DND-41 (cell line): ENCODE data around the gene BCL3.
A peak's percentile ranks its signal among the peaks of the same experiment; 100 is the strongest.

Experiments
- ATAC-seq: fragments of 200-7000 bp; cut with Tn5 transposase; 3 replicates; pipeline ENCODE4 v1.9.1; 2021; ENCODE audit warnings: low read depth; ENCODE audit not compliant: insufficient read depth
- DNase-seq: peaks from one replicate; pipeline ENCODE4 v3.0.0-alpha.2; 2020
- H2AFZ ChIP-seq: 2 replicates; pipeline ENCODE4 v1.6.0; 2012; ENCODE audit warnings: low read depth, low read length
- H3K27ac ChIP-seq: 2 replicates; pipeline ENCODE4 v1.5.1; 2012; ENCODE audit warnings: low read length, inconsistent platforms
- H3K27me3 ChIP-seq: fragments of 200-600 bp; sonication (generic); 2 replicates; pipeline ENCODE4 v1.6.0; 2012; ENCODE audit warnings: low read length, mild to moderate bottlenecking, inconsistent platforms; ENCODE audit not compliant: insufficient read depth, poor library complexity
- H3K36me3 ChIP-seq: 2 replicates; pipeline ENCODE4 v1.5.1; 2012; ENCODE audit warnings: low read length, inconsistent platforms; ENCODE audit not compliant: insufficient read depth
- H3K4me1 ChIP-seq: 2 replicates; pipeline ENCODE4 v1.5.1; 2012; ENCODE audit warnings: mild to moderate bottlenecking, low read length; ENCODE audit not compliant: insufficient read depth
- H3K4me2 ChIP-seq: 2 replicates; pipeline ENCODE4 v1.6.0; 2012; ENCODE audit warnings: mild to moderate bottlenecking, moderate library complexity, low read length, inconsistent platforms; ENCODE audit not compliant: insufficient read depth
- H3K4me3 ChIP-seq, 2 experiments: fragments of 200-600 bp in 1 of 2; shearing (Covaris generic) in 1 of 2; 2 replicates each; pipeline ENCODE4 v1.5.1; 2012 to 2016; ENCODE audit warnings: inconsistent platforms in 2 of 2, low read length in 2 of 2, mild to moderate bottlenecking in 2 of 2, low read depth in 1 of 2, moderate library complexity in 1 of 2
- H3K79me2 ChIP-seq: 2 replicates; pipeline ENCODE4 v1.6.0; 2012; ENCODE audit warnings: low read length, inconsistent platforms; ENCODE audit not compliant: insufficient read depth
- H3K9ac ChIP-seq: 2 replicates; pipeline ENCODE4 v1.6.0; 2012; ENCODE audit warnings: low read depth, mild to moderate bottlenecking, inconsistent platforms, low read length, moderate library complexity
- H3K9me3 ChIP-seq: 2 replicates; pipeline ENCODE4 v1.5.1; 2012; ENCODE audit warnings: low read length, moderate library complexity, mild to moderate bottlenecking, inconsistent platforms; ENCODE audit not compliant: insufficient read depth, severe bottlenecking
- H4K20me1 ChIP-seq: 2 replicates; pipeline ENCODE4 v1.6.0; 2012; ENCODE audit warnings: low read length; ENCODE audit not compliant: insufficient read depth
- EZH2 ChIP-seq: IDR thresholded peaks from 3 replicates; pipeline ENCODE4 v1.6.1; 2012; ENCODE audit warnings: borderline replicate concordance, low read depth, mild to moderate bottlenecking, moderate library complexity, low read length, inconsistent platforms; ENCODE audit not compliant: severe bottlenecking
- TF ChIP-seq, protein P1 (sequence below): IDR thresholded peaks from 2 replicates; pipeline ENCODE4 v1.5.1; 2012; ENCODE audit warnings: borderline replicate concordance, low read length, moderate library complexity, mild to moderate bottlenecking; ENCODE audit not compliant: poor library complexity, severe bottlenecking; ENCODE audit errors: extremely low read depth

The BCL3 gene

DNA sequence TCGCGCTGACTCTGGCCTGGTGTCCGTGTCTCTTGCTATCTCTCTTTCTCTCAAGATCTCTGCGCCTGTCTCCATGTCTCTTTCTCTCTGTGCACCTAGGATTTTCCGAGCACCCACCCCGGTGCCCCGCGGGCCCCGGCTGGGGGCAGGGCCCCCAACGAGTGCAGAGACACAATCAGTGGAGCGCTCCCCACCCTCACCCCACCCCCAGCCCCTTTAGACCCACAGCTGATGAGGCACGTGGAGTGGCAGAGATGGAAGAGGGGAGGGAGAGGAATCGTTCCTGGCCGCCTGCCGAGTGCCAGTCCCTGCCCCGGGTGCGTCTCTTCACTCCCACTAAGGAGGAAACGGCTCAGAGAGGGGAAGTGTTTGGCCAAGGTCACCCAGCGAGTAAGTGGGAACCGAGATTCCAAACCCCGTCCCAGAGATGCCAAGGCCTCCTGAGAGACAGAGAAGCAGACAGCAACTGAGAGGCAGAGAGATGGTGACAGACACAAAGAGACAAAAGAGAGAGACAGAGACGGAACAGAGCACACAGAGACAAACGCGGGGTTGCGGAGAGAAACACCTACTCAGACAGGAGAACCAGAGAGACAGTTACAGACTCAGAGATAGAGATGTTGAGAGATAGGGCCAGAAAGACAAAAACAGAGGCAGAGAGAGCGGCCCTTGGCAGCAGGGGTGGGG, 626 bp upstream of the BCL3 start:
- Histone ChIP-seq H3K79me2 (no peaks in the 10 kb centered on the region), H3K4me1 (peaks cover 17% of the 10 kb centered on the region), H3K9ac (no peak overlapping the region), H3K36me3 (no peaks in the 10 kb centered on the region), H3K27ac (no peak overlapping the region), H2AFZ (no peak overlapping the region), H3K9me3 (no peaks in the 10 kb centered on the region), H3K4me2 (peak overlapping the region; percentile 52), H3K4me3 (no peak overlapping the region), H4K20me1 (peaks cover 13% of the 10 kb centered on the region), H3K27me3 (peaks cover 19% of the 10 kb centered on the region)
- peak; percentile 51; the same call in 2 of the 3 replicates for ATAC-seq
- peak; percentile 6 for DNase-seq
- TF ChIP-seq EZH2, result peak; percentile 46
- TF ChIP-seq, protein P1, sequence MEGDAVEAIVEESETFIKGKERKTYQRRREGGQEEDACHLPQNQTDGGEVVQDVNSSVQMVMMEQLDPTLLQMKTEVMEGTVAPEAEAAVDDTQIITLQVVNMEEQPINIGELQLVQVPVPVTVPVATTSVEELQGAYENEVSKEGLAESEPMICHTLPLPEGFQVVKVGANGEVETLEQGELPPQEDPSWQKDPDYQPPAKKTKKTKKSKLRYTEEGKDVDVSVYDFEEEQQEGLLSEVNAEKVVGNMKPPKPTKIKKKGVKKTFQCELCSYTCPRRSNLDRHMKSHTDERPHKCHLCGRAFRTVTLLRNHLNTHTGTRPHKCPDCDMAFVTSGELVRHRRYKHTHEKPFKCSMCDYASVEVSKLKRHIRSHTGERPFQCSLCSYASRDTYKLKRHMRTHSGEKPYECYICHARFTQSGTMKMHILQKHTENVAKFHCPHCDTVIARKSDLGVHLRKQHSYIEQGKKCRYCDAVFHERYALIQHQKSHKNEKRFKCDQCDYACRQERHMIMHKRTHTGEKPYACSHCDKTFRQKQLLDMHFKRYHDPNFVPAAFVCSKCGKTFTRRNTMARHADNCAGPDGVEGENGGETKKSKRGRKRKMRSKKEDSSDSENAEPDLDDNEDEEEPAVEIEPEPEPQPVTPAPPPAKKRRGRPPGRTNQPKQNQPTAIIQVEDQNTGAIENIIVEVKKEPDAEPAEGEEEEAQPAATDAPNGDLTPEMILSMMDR, result no peak

DNA sequence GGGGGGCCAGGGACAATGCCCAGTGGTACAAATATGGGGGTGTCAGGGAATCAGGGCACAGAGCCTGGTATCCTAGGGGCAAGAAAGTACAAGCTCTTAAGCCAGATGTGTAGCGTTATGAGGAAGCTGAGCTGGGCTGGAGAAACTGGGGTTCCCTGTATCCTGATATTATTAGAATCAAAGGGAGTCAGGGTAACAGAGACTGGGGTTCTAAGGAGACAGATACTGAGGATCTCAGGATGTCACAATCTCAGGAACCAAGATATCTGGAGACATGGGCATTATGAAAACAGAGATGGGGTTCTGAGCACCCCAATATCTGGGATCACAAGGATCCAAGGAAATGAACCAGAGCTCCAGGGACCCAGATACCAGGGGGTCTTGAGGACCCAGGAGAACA, 784 bp downstream of the BCL3 start:
- TF ChIP-seq EZH2, result no peak
- TF ChIP-seq, protein P1, result no peak
- no peak overlapping the region for H2AFZ ChIP-seq
- no peaks in the 10 kb centered on the region for H3K79me2 ChIP-seq
- no peak overlapping the region for H3K4me3 ChIP-seq
- no peaks in the 10 kb centered on the region for H3K36me3 ChIP-seq
- peaks cover 22% of the 10 kb centered on the region for H4K20me1 ChIP-seq
- H3K27me3 ChIP-seq, result peaks cover 23% of the 10 kb centered on the region
- no peak overlapping the region for H3K27ac ChIP-seq
- H3K9ac ChIP-seq, result no peak overlapping the region
- H3K9me3 ChIP-seq, result no peaks in the 10 kb centered on the region
- no peak overlapping the region for H3K4me2 ChIP-seq
- peaks cover 31% of the 10 kb centered on the region for H3K4me1 ChIP-seq
- DNase-seq, result no peak
- no peak for ATAC-seq

DNA sequence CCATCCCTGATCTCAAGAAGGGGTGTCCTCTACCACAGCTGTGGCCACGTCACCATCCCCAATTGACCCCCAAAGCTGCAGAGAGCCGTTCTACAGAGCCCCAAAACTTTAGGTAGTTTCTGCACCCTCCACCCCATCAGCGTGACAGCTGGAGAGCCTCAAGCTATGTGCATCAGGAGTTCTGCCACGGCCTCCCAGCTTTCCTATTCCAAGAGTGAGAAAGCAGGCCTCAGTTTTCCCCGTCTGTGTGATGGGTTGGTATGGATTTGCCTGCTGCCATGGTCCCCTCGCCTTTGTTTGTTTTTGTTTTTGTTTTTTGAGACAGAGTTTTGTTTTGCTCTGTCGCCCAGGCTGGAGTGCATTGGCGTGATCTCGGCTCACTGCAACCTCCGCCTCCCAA, 1.5 kb downstream of the BCL3 start:
- no peak overlapping the region for H2AFZ ChIP-seq
- TF ChIP-seq EZH2, result no peak
- TF ChIP-seq, protein P1, result no peak
- no peak overlapping the region for H3K9ac ChIP-seq
- peaks cover 27% of the 10 kb centered on the region for H3K27me3 ChIP-seq
- H3K79me2 ChIP-seq, result no peaks in the 10 kb centered on the region
- H3K4me2 ChIP-seq, result no peak overlapping the region
- no peak overlapping the region for H3K4me3 ChIP-seq
- no peak overlapping the region for H3K27ac ChIP-seq
- H3K36me3 ChIP-seq, result no peaks in the 10 kb centered on the region
- ATAC-seq (no peak), DNase-seq (no peak)
- H3K4me1 ChIP-seq, result peaks cover 35% of the 10 kb centered on the region
- no peaks in the 10 kb centered on the region for H3K9me3 ChIP-seq
- peaks cover 23% of the 10 kb centered on the region for H4K20me1 ChIP-seq
